OCI-LY7 (cell line): ENCODE results near the gene HMGCL. TPM values are rescaled to one million over a fixed set of nuclear protein-coding genes. Genes with fewer than 3 reads are reported as not detected.
A peak's percentile ranks its signal among the peaks of the same experiment; 100 is the strongest.
"Not testable (repeated sequence)": the region's sequence is repeated elsewhere in the genome, so short reads cannot be mapped to it uniquely, and the experiment has no call there.

ENCODE experiments used
- BruUV-seq: library from RNA; stranded (reverse); fragments of 400-500 nt; replicated peaks from 2 replicates; lab custom pipeline; 2021; lab: Mats Ljungman, UMichigan
- CTCF ChIA-PET: fragments of 300-600 bp; sonication (Branson Sonifier 250); formaldehyde crosslinking; loops from one replicate; lab custom pipeline; 2022; ENCODE audit warnings: antibody characterized with exemption; ENCODE audit not compliant: unreplicated experiment; lab: Charles Lee
- POLR2A ChIA-PET: fragments of 300-600 bp; sonication (Branson Sonifier 250); formaldehyde crosslinking; loops from one replicate; lab custom pipeline; 2022; ENCODE audit warnings: antibody characterized with exemption; lab: Charles Lee
- DNase-seq: peaks from one replicate; pipeline ENCODE4 v3.0.0-alpha.2; 2015; ENCODE audit warnings: low spot score
- H2AFZ ChIP-seq: fragments of 200-600 bp; sonication (generic), shearing (Covaris generic); 2 replicates; pipeline ENCODE4 v1.6.1; 2014; ENCODE audit warnings: mild to moderate bottlenecking, antibody characterized with exemption, low read length, moderate library complexity
- H3K27ac ChIP-seq: fragments of 200-600 bp; sonication (generic); 2 replicates; pipeline ENCODE4 v1.5.1; 2014; ENCODE audit warnings: mixed run types, low read depth, mild to moderate bottlenecking, moderate library complexity, low read length, inconsistent platforms; ENCODE audit not compliant: poor library complexity, severe bottlenecking
- H3K36me3 ChIP-seq: fragments of 200-600 bp; sonication (generic); 2 replicates; pipeline ENCODE4 v1.6.1; 2014; ENCODE audit warnings: mild to moderate bottlenecking, antibody characterized with exemption, low read length, moderate library complexity, mixed read lengths; ENCODE audit not compliant: insufficient read depth
- H3K4me1 ChIP-seq: fragments of 200-600 bp; sonication (generic); 2 replicates; pipeline ENCODE4 v1.5.1; 2014; ENCODE audit warnings: mild to moderate bottlenecking, low read length; ENCODE audit not compliant: insufficient read depth, poor library complexity, severe bottlenecking
- H3K4me2 ChIP-seq: fragments of 200-600 bp; sonication (generic); 2 replicates; pipeline ENCODE4 v1.6.1; 2014; ENCODE audit warnings: mild to moderate bottlenecking, low read length
- H3K4me3 ChIP-seq: fragments of 200-600 bp; sonication (generic); 2 replicates; pipeline ENCODE4 v1.5.1; 2014; ENCODE audit warnings: mild to moderate bottlenecking, low read depth, low read length; ENCODE audit not compliant: poor library complexity, severe bottlenecking
- H3K79me2 ChIP-seq: fragments of 200-600 bp; sonication (generic); 2 replicates; pipeline ENCODE4 v1.6.1; 2016; ENCODE audit warnings: low read depth, mild to moderate bottlenecking, low read length, moderate library complexity, mixed read lengths; ENCODE audit not compliant: insufficient read depth
- H3K9me2 ChIP-seq: fragments of 200-600 bp; sonication (generic); 2 replicates; pipeline ENCODE4 v1.6.1; 2016; ENCODE audit warnings: mild to moderate bottlenecking, low read length, mixed read lengths; ENCODE audit not compliant: insufficient read depth
- H3K9me3 ChIP-seq: fragments of 200-600 bp; sonication (generic); 2 replicates; pipeline ENCODE4 v1.6.1; 2014; ENCODE audit warnings: mild to moderate bottlenecking, mixed run types, low read length, mixed read lengths
- H4K20me1 ChIP-seq: fragments of 200-600 bp; sonication (generic); 2 replicates; pipeline ENCODE4 v1.6.1; 2014; ENCODE audit warnings: mild to moderate bottlenecking, antibody characterized with exemption, low read length, moderate library complexity, mixed read lengths; ENCODE audit not compliant: insufficient read depth
- EZH2phosphoT487 ChIP-seq: fragments of 200-600 bp; sonication (generic); IDR thresholded peaks from 2 replicates; pipeline ENCODE4 v1.6.1; 2018; ENCODE audit warnings: low read depth, borderline replicate concordance, mild to moderate bottlenecking, mixed run types, antibody characterized with exemption, low read length, moderate library complexity, mixed read lengths
- intact Hi-C: fragments of 100-400 bp; cut with micrococcal nuclease; formaldehyde crosslinking; loops from one replicate; pipeline ENCODE4 v1.10.0; 2022; ENCODE audit not compliant: unreplicated experiment
- total RNA-seq, 2 experiments: library from RNA; depleted of rRNA in 1 of 2; stranded (reverse); fragments of >200 nt in 1 of 2; shearing (Covaris generic) in 1 of 2; gene quantifications; 2 replicates each; pipeline ENCODE4 v1.2.3, GENCODE V29; 2014 to 2022
- TF ChIP-seq, protein P1 (sequence below): fragments of 200-600 bp; sonication (generic); conservative IDR thresholded peaks from 2 replicates; pipeline ENCODE4 v1.5.1; 2014; ENCODE audit warnings: mild to moderate bottlenecking, antibody characterized with exemption, low read length, moderate library complexity, mixed read lengths

Gene HMGCL
- total RNA-seq, 2 experiments from 2014 or later = 13.1 to 30.7 TPM

DNA sequence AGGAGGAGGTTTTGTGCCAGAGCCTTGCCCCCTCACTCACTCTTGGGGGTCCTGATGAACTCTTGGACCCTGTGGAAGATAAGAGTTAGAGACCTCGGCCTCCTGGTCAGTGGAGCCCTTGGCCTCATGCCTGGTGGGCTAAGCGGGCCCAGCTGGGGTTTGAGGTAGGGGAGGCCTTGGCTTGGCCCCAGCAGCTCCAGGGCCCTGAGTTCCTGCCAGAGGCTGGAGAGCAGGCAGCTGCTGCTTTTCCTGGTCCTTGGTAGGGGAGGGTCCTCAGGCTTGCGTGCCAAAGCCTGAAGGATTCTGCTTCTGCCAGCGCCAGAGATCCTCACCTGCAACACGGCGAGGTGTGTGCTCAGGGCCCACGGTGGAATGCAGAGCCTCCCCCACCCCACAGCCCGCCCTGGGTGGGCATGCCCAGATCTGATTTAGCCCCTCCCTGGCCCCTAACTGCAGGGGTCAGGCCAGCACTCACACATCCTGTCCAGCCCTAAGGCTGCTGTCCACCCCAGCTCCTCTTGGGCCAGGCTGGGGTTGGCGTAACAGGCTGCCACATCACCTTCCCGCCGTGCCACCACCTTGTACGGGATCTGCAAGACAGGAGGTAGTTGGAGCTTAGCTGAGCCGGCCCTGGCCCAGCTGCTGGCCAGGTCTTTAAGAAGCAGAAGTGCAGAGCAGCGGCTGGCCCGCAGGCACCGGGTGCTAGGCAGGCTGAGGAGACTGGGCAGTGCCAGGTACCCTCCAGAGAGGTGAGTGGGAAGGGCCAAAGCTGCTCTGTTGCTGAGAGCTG lies 29.4 kb downstream of the HMGCL start:
- Histone ChIP-seq H3K27ac (no peak overlapping the region), H3K9me3 (no peaks in the 10 kb centered on the region), H3K36me3 (peaks cover 44% of the 10 kb centered on the region), H3K79me2 (peaks cover 18% of the 10 kb centered on the region; the same call in 1 of the 2 replicates), H3K4me2 (no peak overlapping the region), H4K20me1 (no peaks in the 10 kb centered on the region), H3K4me3 (no peak overlapping the region), H3K4me1 (peaks cover 18% of the 10 kb centered on the region), H2AFZ (no peak overlapping the region), H3K9me2 (no peaks in the 10 kb centered on the region)
- BruUV-seq = no TSS peak
- no peak for TF ChIP-seq EZH2phosphoT487
- TF ChIP-seq, protein P1, sequence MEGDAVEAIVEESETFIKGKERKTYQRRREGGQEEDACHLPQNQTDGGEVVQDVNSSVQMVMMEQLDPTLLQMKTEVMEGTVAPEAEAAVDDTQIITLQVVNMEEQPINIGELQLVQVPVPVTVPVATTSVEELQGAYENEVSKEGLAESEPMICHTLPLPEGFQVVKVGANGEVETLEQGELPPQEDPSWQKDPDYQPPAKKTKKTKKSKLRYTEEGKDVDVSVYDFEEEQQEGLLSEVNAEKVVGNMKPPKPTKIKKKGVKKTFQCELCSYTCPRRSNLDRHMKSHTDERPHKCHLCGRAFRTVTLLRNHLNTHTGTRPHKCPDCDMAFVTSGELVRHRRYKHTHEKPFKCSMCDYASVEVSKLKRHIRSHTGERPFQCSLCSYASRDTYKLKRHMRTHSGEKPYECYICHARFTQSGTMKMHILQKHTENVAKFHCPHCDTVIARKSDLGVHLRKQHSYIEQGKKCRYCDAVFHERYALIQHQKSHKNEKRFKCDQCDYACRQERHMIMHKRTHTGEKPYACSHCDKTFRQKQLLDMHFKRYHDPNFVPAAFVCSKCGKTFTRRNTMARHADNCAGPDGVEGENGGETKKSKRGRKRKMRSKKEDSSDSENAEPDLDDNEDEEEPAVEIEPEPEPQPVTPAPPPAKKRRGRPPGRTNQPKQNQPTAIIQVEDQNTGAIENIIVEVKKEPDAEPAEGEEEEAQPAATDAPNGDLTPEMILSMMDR = no peak
- DNase-seq = no peak
- ChIA-PET CTCF (interaction anchor here (0.5 kb wide), 2 partner anchors 12 to 200 kb away, joined by 3 to 9 read pairs; no protein-coding TSS in a partner anchor), POLR2A (no interaction called here)
- intact Hi-C loops = no loop called here

- ChIA-PET CTCF (interaction anchor here (0.5 kb wide), 1 partner anchor 199 kb away, joined by 9 read pairs; no protein-coding TSS in a partner anchor), POLR2A (interaction anchor here (0.5 kb wide), 1 partner anchor 645 kb away, joined by 5 read pairs; no protein-coding TSS in a partner anchor)
- H3K4me3 ChIP-seq, H2AFZ ChIP-seq, H3K4me2 ChIP-seq, intact Hi-C loops, H3K9me2 ChIP-seq, H3K9me3 ChIP-seq, H4K20me1 ChIP-seq, H3K27ac ChIP-seq, DNase-seq: not testable (repeated sequence)
- peaks cover 44% of the 10 kb centered on the region for H3K36me3 ChIP-seq
- H3K4me1 ChIP-seq = peaks cover 22% of the 10 kb centered on the region
- H3K79me2 ChIP-seq = peaks cover 18% of the 10 kb centered on the region; the same call in 1 of the 2 replicates
- TSS peak; percentile 69 for BruUV-seq
Observed at GRCh38 chr1:23794732-23795182, 30.5 kb downstream of the HMGCL start.

- intact Hi-C loops = no loop called here
- Histone ChIP-seq H3K4me1 (peaks cover 16% of the 10 kb centered on the region), H3K4me2 (no peak overlapping the region), H3K9me2 (no peaks in the 10 kb centered on the region), H3K9me3 (no peaks in the 10 kb centered on the region), H4K20me1 (no peaks in the 10 kb centered on the region), H3K4me3 (no peak overlapping the region), H2AFZ (no peak overlapping the region), H3K36me3 (peaks cover 47% of the 10 kb centered on the region), H3K27ac (no peak overlapping the region), H3K79me2 (peaks cover 18% of the 10 kb centered on the region; the same call in 1 of the 2 replicates)
- POLR2A ChIA-PET = interaction anchor here (0.5 to 0.8 kb wide), 2 partner anchors 23 to 644 kb away, joined by 3 to 5 read pairs; no protein-coding TSS in a partner anchor
- CTCF ChIA-PET = no interaction called here
- DNase-seq = no peak
- no TSS peak for BruUV-seq
- TF ChIP-seq, protein P1 = no peak
- TF ChIP-seq EZH2phosphoT487 = no peak
Observed at GRCh38 chr1:23793861-23794731, 31.1 kb downstream of the HMGCL start.
